Osteoblast (primary cell): Measurements from ENCODE around the gene C6. TPM values are rescaled to one million over a fixed set of nuclear protein-coding genes. Genes with fewer than 3 reads are reported as not detected.
"Not testable (repeated sequence)": the region's sequence is repeated elsewhere in the genome, so short reads cannot be mapped to it uniquely, and the experiment has no call there.

Experiments
- DNase-seq: peaks from one replicate; pipeline ENCODE4 v3.0.0; 2011; ENCODE audit warnings: low spot score, mixed read lengths; ENCODE audit not compliant: insufficient read length; ENCODE audit errors: missing footprints
- H2AFZ ChIP-seq: 2 replicates; pipeline ENCODE4 v1.6.0; 2011; ENCODE audit warnings: mild to moderate bottlenecking, low read length
- H3K27ac ChIP-seq: 2 replicates; pipeline ENCODE4 v1.5.1; 2011; ENCODE audit warnings: mild to moderate bottlenecking, low read depth, low read length, moderate library complexity
- H3K27me3 ChIP-seq: 2 replicates; pipeline ENCODE4 v1.6.0; 2012; ENCODE audit warnings: mild to moderate bottlenecking, control low read depth, inconsistent platforms, low read length, moderate library complexity; ENCODE audit not compliant: insufficient read depth
- H3K36me3 ChIP-seq: 2 replicates; pipeline ENCODE4 v1.5.1; 2011; ENCODE audit warnings: mild to moderate bottlenecking, low read length, control low read depth, moderate library complexity; ENCODE audit not compliant: insufficient read depth
- H3K4me1 ChIP-seq: 2 replicates; pipeline ENCODE4 v1.5.1; 2011; ENCODE audit warnings: mild to moderate bottlenecking, low read length, control low read depth, moderate library complexity; ENCODE audit not compliant: insufficient read depth
- H3K4me2 ChIP-seq: 2 replicates; pipeline ENCODE4 v1.6.0; 2011; ENCODE audit warnings: mild to moderate bottlenecking, low read length; ENCODE audit not compliant: insufficient read depth
- H3K4me3 ChIP-seq: fragments of 200-600 bp; sonication (generic); 3 replicates; pipeline ENCODE4 v1.5.1; 2012; ENCODE audit warnings: mild to moderate bottlenecking, low read length, inconsistent platforms; ENCODE audit not compliant: insufficient read depth
- H3K79me2 ChIP-seq: 2 replicates; pipeline ENCODE4 v1.6.0; 2012; ENCODE audit warnings: mild to moderate bottlenecking, low read length, control low read depth, inconsistent platforms; ENCODE audit not compliant: insufficient read depth
- H3K9me3 ChIP-seq: 2 replicates; pipeline ENCODE4 v1.5.1; 2011; ENCODE audit warnings: low read depth, low read length, control low read depth
- H4K20me1 ChIP-seq: 2 replicates; pipeline ENCODE4 v1.6.0; 2012; ENCODE audit warnings: mild to moderate bottlenecking, low read length, control low read depth; ENCODE audit not compliant: insufficient read depth
- CTCF ChIP-seq: IDR thresholded peaks from 2 replicates; pipeline ENCODE4 v1.5.1; 2011; ENCODE audit warnings: mild to moderate bottlenecking, low read depth, low read length, moderate library complexity; ENCODE audit errors: extremely low read depth
- total RNA-seq: library from RNA; depleted of rRNA; stranded (reverse); fragments of >200 nt; gene quantifications from 2 replicates; pipeline ENCODE4 v1.2.3, GENCODE V29; 2012

Gene C6
- total RNA-seq, 1 donor, result under 0.01 TPM

DNA sequence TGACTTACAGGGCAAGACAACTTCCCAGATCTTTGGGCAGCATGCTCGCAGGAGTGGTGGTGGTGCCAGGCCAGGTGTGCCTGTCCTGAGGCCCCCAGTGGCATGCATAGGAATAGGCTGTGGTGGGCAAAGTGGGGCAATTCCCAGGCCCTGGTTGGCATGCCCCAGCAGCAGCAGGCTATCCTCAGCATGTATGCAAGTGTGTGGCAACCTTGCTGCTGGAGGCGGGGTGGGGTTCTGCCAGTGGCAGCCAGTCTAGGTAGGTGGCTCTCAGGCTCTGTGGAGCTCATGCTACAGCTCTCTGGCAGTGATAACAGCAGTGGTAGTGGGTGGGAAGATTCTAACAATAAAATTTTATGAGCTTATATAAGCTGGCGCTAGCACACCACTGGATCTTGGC is 27.7 kb upstream of the C6 start:
- no peak for TF ChIP-seq CTCF
- H3K27ac ChIP-seq, result no peak overlapping the region
- no peak overlapping the region for H2AFZ ChIP-seq
- no peaks in the 10 kb centered on the region for H3K9me3 ChIP-seq
- no peaks in the 10 kb centered on the region for H3K36me3 ChIP-seq
- no peak for DNase-seq
- no peak overlapping the region for H3K4me3 ChIP-seq
- no peaks in the 10 kb centered on the region for H3K79me2 ChIP-seq
- no peaks in the 10 kb centered on the region for H3K27me3 ChIP-seq
- no peaks in the 10 kb centered on the region for H3K4me1 ChIP-seq
- no peak overlapping the region for H3K4me2 ChIP-seq
- H4K20me1 ChIP-seq, result no peaks in the 10 kb centered on the region

GRCh38 chr5:41240390-41240789 is 27.1 kb upstream of the C6 start:
- Histone ChIP-seq H3K4me3 (no peak overlapping the region), H3K36me3 (no peaks in the 10 kb centered on the region), H4K20me1 (no peaks in the 10 kb centered on the region), H3K9me3 (no peaks in the 10 kb centered on the region), H3K4me1 (no peaks in the 10 kb centered on the region), H3K27me3 (no peaks in the 10 kb centered on the region), H3K4me2 (no peak overlapping the region), H3K79me2 (no peaks in the 10 kb centered on the region), H2AFZ (no peak overlapping the region), H3K27ac (no peak overlapping the region)
- DNase-seq, result peak; percentile 43
- TF ChIP-seq CTCF, result no peak

DNA sequence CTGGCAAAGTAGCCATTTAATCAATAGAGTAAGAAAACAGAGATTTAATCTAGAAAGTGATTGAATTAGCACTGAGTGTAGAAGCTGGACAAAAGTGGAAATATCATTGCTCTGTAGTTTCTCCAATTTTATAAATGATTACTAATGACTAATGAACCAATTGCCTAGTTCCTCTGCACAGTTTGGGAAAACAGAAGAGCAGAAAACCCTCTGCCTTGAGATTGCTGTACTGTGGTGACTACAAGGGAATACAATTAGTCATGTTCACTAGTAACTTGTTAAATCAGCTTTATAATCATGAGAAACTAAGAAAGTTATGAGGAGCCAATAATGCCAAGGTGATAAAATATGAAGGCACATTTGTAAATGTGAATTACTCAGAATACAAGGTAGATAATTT is 21.1 kb upstream of the C6 start:
- H3K9me3 ChIP-seq, result no peaks in the 10 kb centered on the region
- no peaks in the 10 kb centered on the region for H3K79me2 ChIP-seq
- H4K20me1 ChIP-seq, result no peaks in the 10 kb centered on the region
- H2AFZ ChIP-seq, result no peak overlapping the region
- H3K4me1 ChIP-seq, result no peaks in the 10 kb centered on the region
- no peak for DNase-seq
- no peak overlapping the region for H3K27ac ChIP-seq
- no peaks in the 10 kb centered on the region for H3K36me3 ChIP-seq
- no peak for TF ChIP-seq CTCF
- no peak overlapping the region for H3K4me3 ChIP-seq
- H3K4me2 ChIP-seq, result no peak overlapping the region
- no peaks in the 10 kb centered on the region for H3K27me3 ChIP-seq

DNA sequence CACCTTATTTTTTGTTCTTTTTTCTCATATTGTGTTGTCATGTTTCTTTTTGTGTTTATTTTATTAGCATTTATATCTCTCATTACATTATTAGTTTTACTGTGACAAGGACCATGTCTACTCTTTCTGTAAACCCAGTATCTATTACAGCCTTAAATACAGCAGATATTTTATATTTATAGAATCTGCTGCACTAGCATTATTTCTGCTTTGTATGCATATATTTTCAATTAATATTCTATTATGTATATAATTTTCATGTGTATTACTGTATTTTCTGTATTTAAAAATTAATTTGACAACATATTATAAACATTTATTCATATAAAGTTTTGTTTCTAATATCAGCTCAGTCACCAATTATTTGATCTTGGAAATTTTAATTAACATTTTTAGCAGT is 19.5 kb upstream of the C6 start:
- Histone ChIP-seq H3K4me2 (no peak overlapping the region), H3K27me3 (no peaks in the 10 kb centered on the region), H3K36me3 (no peaks in the 10 kb centered on the region), H3K27ac (no peak overlapping the region), H3K79me2 (no peaks in the 10 kb centered on the region), H3K4me1 (no peaks in the 10 kb centered on the region), H2AFZ (no peak overlapping the region), H4K20me1 (no peaks in the 10 kb centered on the region), H3K4me3 (no peak overlapping the region), H3K9me3 (no peaks in the 10 kb centered on the region)
- no peak for TF ChIP-seq CTCF
- no peak for DNase-seq

- not testable (repeated sequence) for H3K4me1 ChIP-seq, H3K4me2 ChIP-seq, H3K79me2 ChIP-seq, DNase-seq, H3K27me3 ChIP-seq, H4K20me1 ChIP-seq, H3K27ac ChIP-seq, H2AFZ ChIP-seq, H3K36me3 ChIP-seq, H3K4me3 ChIP-seq, H3K9me3 ChIP-seq
Measured at GRCh38 chr5:41230276-41230675, 16.9 kb upstream of the C6 start.
